Stimulated activated CD4-positive, alpha-beta T cell treated with anti-CD3 and anti-CD28 coated beads, TNF-alpha, amount 100 ng/mL, for 1 hour (primary cell): ENCODE results near the gene AKIRIN2.

ENCODE experiments used
- DNase-seq, 3 donors: peaks; one replicate each; pipeline ENCODE4 v3.0.0-alpha.2; 2020; ENCODE audit warnings: low read depth in 3 of 3, low spot score in 1 of 3

AKIRIN2 gene

GRCh38 chr6:87656857-87657256 lies 45.2 kb downstream of the AKIRIN2 start:
- DNase-seq: no peak

GRCh38 chr6:87655824-87656223 lies 46.2 kb downstream of the AKIRIN2 start:
- no peak for DNase-seq

GRCh38 chr6:87654875-87655454 lies 47.1 kb downstream of the AKIRIN2 start:
- DNase-seq: no peak

GRCh38 chr6:87654122-87654521 lies 47.9 kb downstream of the AKIRIN2 start:
- DNase-seq: no peak

- DNase-seq: no peak
These were observed 48.7 kb downstream of the AKIRIN2 start for GRCh38 chr6:87653074-87653962.

- no peak for DNase-seq
These were observed 57.0 kb downstream of the AKIRIN2 start for GRCh38 chr6:87645080-87645479.

GRCh38 chr6:87641065-87641692 lies 60.9 kb downstream of the AKIRIN2 start:
- no peak for DNase-seq

- DNase-seq: no peak
These were observed 62.7 kb downstream of the AKIRIN2 start for GRCh38 chr6:87639373-87639772.

- no peak for DNase-seq
These were observed 64.9 kb downstream of the AKIRIN2 start for GRCh38 chr6:87637106-87637505.

- no peak for DNase-seq
These were observed 65.7 kb downstream of the AKIRIN2 start for GRCh38 chr6:87636315-87636714.

- no peak for DNase-seq
These were observed 68.2 kb downstream of the AKIRIN2 start for GRCh38 chr6:87633851-87634250.

- no peak for DNase-seq
These were observed 71.3 kb downstream of the AKIRIN2 start for GRCh38 chr6:87630746-87631145.

GRCh38 chr6:87628881-87629280 lies 73.2 kb downstream of the AKIRIN2 start:
- no peak for DNase-seq

- no peak for DNase-seq
These were observed 73.6 kb downstream of the AKIRIN2 start for GRCh38 chr6:87628424-87628823.
